ENCODE results near the gene BSN.

Gene BSN

DNA sequence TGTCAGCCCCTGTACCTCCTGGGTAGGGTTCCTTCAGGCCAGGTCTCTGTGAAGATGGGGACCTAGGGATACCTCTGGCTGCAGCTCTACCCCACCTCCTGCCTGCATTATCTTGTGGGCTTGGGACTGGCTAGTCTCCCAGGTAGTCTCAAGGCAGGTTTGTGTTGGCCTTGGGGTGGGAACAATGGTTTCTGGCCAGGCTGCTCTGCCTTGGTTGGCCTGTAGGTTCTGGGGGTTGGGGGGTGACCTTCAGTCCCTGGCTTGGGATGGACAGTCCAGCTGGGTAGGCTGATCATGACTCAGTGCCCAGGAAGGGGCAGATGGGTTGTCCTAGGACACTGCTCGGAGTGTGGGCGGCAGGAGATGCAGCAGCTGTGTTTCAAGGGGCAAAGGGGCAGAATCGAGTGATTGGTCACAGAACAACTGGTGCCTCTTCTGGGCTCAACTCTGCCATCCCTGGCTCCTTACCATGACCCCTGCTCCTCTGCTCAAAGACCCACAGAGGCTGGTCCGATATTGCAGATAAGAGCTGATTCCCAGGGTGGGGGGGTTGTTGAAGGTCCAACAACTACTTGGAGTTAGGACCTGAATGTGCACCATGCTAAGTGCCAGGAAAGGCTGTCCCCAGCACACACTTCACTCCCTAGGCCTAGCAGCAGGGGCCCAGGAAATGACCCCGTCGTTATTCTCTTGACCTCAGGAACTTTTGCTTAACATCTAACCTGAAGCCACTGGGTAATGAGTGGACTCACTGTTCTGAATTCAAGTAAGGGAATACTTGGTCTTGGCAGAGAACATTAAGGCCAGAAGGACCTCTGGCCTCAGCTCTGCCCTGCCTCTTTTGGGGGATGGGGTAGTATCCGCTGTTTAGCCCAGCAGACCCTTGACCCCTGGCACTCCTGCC is 18.1 kb upstream of the BSN start:
- H3K27ac ChIP-seq (ENCODE audit: extremely low read depth, low read depth, low read length): no peak overlapping the region
- no peaks in the 10 kb centered on the region for H3K4me1 ChIP-seq (ENCODE audit: control insufficient read depth, insufficient read depth, low read length)
- no peak overlapping the region for H3K4me3 ChIP-seq (ENCODE audit: low read depth, low read length)
- no peak for TF ChIP-seq ZNF48 (tag by site-specific recombination; IDR thresholded peaks at IDR 0.05)
- no peak for TF ChIP-seq TCF7L2 (IDR thresholded peaks at IDR 0.05; ENCODE audit: borderline replicate concordance, low read depth, low read length)
- 0 out of 2 replicates have a peak, but pooled peaks have one; percentile 25 for TF ChIP-seq ZNF133 (tag by site-specific recombination; IDR thresholded peaks at IDR 0.05)
- TF ChIP-seq ZFP37 (tag by site-specific recombination; IDR thresholded peaks at IDR 0.05): no peak
- 0 out of 2 replicates have a peak, but pooled peaks have one; percentile 9 for TF ChIP-seq GLIS1 (tag by site-specific recombination; IDR thresholded peaks at IDR 0.05)
- peaks cover 0 to 28% of the 10 kb centered on the region in 2 experiments; a peak in 1 of 3 replicates for H3K36me3 ChIP-seq (ENCODE audit: control insufficient read depth in 2 of 2, insufficient read depth in 1 of 2, low read length in 2 of 2)
- no peaks in the 10 kb centered on the region for H3K9me3 ChIP-seq (ENCODE audit: control insufficient read depth, insufficient read depth, low read depth, low read length)
- POLR2A ChIA-PET: no interaction called here
- CTCF ChIA-PET: interaction anchor here (0.5 to 2.7 kb wide), 4 partner anchors 31 to 136 kb away, joined by 3 to 18 read pairs (median 4); no protein-coding TSS in a partner anchor

DNA sequence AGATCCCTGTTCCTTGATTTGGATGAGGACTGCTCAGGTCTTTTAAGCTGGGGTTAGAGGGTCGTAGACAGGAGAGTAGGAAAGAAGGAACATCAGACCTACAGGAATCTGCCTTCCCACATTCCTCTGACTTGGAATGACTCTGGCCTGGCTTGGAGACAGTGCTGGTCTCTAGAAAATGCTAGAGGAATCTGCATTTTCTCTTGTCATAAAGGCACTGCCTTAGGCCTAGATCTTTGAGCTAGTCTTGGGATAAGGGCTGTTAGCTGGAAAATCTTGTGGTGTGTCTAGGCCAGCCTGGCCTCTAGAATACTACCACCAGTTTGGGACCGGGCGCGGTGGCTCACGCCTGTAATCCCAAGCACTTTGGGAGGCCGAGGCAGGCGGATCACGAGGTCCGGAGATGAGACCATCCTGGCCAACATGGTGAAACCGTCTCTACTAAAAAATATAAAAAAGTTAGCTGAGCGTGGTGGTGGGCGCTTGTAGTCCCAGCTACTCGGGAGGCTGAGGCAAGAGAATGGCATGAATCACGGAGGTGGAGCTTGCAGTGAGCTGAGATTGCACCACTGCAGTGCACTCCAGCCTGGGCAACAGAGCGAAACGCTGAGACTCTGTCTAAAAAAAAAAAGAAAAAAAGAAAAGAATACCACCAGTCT is 17.3 kb upstream of the BSN start:
- Histone ChIP-seq H3K27ac (ENCODE audit: extremely low read depth, low read depth, low read length) (no peak overlapping the region), H3K36me3 (ENCODE audit: control insufficient read depth in 2 of 2, insufficient read depth in 1 of 2, low read length in 2 of 2) (peaks cover 0 to 20% of the 10 kb centered on the region in 2 experiments; a peak in 1 of 3 replicates), H3K4me1 (ENCODE audit: control insufficient read depth, insufficient read depth, low read length) (no peaks in the 10 kb centered on the region), H3K4me3 (ENCODE audit: low read depth, low read length) (no peak overlapping the region), H3K9me3 (ENCODE audit: control insufficient read depth, insufficient read depth, low read depth, low read length) (no peaks in the 10 kb centered on the region)
- TF ChIP-seq HOXC10 (CRISPR knock-in tag; IDR thresholded peaks at IDR 0.05): no peak
- TF ChIP-seq, protein P1, sequence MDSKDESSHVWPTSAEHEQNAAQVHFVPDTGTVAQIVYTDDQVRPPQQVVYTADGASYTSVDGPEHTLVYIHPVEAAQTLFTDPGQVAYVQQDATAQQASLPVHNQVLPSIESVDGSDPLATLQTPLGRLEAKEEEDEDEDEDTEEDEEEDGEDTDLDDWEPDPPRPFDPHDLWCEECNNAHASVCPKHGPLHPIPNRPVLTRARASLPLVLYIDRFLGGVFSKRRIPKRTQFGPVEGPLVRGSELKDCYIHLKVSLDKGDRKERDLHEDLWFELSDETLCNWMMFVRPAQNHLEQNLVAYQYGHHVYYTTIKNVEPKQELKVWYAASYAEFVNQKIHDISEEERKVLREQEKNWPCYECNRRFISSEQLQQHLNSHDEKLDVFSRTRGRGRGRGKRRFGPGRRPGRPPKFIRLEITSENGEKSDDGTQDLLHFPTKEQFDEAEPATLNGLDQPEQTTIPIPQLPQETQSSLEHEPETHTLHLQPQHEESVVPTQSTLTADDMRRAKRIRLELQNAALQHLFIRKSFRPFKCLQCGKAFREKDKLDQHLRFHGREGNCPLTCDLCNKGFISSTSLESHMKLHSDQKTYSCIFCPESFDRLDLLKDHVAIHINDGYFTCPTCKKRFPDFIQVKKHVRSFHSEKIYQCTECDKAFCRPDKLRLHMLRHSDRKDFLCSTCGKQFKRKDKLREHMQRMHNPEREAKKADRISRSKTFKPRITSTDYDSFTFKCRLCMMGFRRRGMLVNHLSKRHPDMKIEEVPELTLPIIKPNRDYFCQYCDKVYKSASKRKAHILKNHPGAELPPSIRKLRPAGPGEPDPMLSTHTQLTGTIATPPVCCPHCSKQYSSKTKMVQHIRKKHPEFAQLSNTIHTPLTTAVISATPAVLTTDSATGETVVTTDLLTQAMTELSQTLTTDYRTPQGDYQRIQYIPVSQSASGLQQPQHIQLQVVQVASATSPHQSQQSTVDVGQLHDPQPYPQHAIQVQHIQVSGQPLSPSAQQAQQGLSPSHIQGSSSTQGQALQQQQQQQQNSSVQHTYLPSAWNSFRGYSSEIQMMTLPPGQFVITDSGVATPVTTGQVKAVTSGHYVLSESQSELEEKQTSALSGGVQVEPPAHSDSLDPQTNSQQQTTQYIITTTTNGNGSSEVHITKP (tag by site-specific recombination; IDR thresholded peaks at IDR 0.05): 0 out of 2 replicates have a peak, but pooled peaks have one; percentile 19
- POLR2A ChIA-PET: no interaction called here
- CTCF ChIA-PET: interaction anchor here (0.7 to 2.7 kb wide), 4 partner anchors 75 to 302 kb away, joined by 3 to 18 read pairs (median 4); no protein-coding TSS in a partner anchor

DNA sequence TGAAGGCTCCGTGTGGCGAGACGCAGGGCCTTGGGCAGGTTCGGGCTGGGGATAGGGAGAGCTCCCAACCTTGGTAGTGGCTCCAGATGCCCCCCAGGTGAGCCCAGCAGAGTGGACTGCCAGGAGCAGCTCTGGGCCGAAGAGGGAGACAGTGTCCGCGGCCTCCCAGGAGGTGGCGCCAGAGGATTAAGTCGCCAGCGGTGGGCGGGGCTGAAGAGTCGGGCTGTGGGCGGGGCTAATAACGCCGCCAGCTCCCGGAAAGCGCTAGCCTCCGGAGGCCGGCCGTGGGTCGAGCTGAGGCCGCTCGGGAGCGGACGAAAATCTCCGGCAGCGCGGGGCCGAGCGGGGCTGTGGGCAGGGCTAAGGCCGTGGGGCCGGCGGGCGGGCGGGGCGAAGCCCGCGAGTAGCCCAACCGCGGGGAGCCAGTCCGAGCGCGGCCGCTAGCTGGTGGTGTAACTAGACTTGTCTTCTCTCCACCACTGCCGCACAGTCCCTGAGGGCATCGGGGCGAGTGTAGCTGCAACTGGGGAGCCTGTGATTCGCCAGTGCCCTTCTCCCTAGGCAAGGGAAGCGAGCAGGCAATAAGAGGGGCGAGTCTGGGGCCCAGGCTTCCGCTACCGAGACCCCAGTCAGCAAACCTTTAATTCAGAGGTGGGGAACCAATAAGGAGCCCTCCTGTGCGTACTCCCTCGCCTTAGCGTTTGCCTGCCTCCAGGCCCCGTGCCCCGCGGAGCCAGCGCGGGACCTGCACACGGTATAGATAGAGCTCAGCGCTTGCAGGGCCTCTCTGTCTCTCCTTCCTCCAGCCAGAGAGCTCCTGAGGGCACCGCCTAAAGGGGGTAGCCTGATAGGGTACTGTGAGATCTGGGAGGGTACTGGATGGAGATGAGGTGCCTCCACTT is 14.4 kb upstream of the BSN start:
- Histone ChIP-seq H3K27ac (ENCODE audit: extremely low read depth, low read depth, low read length) (peak overlapping the region; percentile 47), H3K4me3 (ENCODE audit: low read depth, low read length) (peak overlapping the region; percentile 48), H3K36me3 (ENCODE audit: control insufficient read depth in 2 of 2, insufficient read depth in 1 of 2, low read length in 2 of 2) (no peaks in the 10 kb centered on the region), H3K9me3 (ENCODE audit: control insufficient read depth, insufficient read depth, low read depth, low read length) (no peaks in the 10 kb centered on the region), H3K4me1 (ENCODE audit: control insufficient read depth, insufficient read depth, low read length) (no peaks in the 10 kb centered on the region)
- ChIA-PET CTCF (interaction anchor here (0.6 to 3.4 kb wide), 43 partner anchors 8 to 779 kb away, joined by 3 to 104 read pairs (median 4); partner anchors contain the start of genes BSN, DAG1 and QRICH1), POLR2A (interaction anchor here (0.7 to 1.6 kb wide), 9 partner anchors 14 to 200 kb away, joined by 3 to 14 read pairs (median 5); partner anchors contain the start of genes BSN and USP4)
- 0 out of 2 replicates have a peak, but pooled peaks have one; percentile 24 for TF ChIP-seq KLF10 (tag by site-specific recombination; IDR thresholded peaks at IDR 0.05)
- TF ChIP-seq ZNF133 (tag by site-specific recombination; IDR thresholded peaks at IDR 0.05): no peak
- TF ChIP-seq, protein P2, sequence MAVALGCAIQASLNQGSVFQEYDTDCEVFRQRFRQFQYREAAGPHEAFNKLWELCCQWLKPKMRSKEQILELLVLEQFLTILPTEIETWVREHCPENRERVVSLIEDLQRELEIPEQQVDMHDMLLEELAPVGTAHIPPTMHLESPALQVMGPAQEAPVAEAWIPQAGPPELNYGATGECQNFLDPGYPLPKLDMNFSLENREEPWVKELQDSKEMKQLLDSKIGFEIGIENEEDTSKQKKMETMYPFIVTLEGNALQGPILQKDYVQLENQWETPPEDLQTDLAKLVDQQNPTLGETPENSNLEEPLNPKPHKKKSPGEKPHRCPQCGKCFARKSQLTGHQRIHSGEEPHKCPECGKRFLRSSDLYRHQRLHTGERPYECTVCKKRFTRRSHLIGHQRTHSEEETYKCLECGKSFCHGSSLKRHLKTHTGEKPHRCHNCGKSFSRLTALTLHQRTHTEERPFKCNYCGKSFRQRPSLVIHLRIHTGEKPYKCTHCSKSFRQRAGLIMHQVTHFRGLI (tag by site-specific recombination; IDR thresholded peaks at IDR 0.05): peak; percentile 84
- no peak for TF ChIP-seq OSR2 (tag by site-specific recombination; IDR thresholded peaks at IDR 0.05)
- no peak for TF ChIP-seq ZNF530 (tag by site-specific recombination; IDR thresholded peaks at IDR 0.05; ENCODE audit: low read depth)
- no peak for TF ChIP-seq ZNF707 (tag by site-specific recombination; IDR thresholded peaks at IDR 0.05)
- TF ChIP-seq ZNF335 (tag by site-specific recombination; conservative IDR thresholded peaks at IDR 0.05): peak; percentile 92
- TF ChIP-seq, protein P3, sequence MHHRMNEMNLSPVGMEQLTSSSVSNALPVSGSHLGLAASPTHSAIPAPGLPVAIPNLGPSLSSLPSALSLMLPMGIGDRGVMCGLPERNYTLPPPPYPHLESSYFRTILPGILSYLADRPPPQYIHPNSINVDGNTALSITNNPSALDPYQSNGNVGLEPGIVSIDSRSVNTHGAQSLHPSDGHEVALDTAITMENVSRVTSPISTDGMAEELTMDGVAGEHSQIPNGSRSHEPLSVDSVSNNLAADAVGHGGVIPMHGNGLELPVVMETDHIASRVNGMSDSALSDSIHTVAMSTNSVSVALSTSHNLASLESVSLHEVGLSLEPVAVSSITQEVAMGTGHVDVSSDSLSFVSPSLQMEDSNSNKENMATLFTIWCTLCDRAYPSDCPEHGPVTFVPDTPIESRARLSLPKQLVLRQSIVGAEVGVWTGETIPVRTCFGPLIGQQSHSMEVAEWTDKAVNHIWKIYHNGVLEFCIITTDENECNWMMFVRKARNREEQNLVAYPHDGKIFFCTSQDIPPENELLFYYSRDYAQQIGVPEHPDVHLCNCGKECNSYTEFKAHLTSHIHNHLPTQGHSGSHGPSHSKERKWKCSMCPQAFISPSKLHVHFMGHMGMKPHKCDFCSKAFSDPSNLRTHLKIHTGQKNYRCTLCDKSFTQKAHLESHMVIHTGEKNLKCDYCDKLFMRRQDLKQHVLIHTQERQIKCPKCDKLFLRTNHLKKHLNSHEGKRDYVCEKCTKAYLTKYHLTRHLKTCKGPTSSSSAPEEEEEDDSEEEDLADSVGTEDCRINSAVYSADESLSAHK (tag by site-specific recombination; IDR thresholded peaks at IDR 0.05): no peak
- peak; percentile 51 for TF ChIP-seq GLIS2 (tag by site-specific recombination; IDR thresholded peaks at IDR 0.05)
- TF ChIP-seq, protein P4, sequence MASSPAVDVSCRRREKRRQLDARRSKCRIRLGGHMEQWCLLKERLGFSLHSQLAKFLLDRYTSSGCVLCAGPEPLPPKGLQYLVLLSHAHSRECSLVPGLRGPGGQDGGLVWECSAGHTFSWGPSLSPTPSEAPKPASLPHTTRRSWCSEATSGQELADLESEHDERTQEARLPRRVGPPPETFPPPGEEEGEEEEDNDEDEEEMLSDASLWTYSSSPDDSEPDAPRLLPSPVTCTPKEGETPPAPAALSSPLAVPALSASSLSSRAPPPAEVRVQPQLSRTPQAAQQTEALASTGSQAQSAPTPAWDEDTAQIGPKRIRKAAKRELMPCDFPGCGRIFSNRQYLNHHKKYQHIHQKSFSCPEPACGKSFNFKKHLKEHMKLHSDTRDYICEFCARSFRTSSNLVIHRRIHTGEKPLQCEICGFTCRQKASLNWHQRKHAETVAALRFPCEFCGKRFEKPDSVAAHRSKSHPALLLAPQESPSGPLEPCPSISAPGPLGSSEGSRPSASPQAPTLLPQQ (tag by site-specific recombination; IDR thresholded peaks at IDR 0.05): peak; percentile 43; the same call in 1 of the 2 replicates
- no peak for TF ChIP-seq ZNF19 (tag by site-specific recombination; IDR thresholded peaks at IDR 0.05; ENCODE audit: low read depth)
